ENCODE data around the gene ZNF428.

Gene ZNF428

DNA sequence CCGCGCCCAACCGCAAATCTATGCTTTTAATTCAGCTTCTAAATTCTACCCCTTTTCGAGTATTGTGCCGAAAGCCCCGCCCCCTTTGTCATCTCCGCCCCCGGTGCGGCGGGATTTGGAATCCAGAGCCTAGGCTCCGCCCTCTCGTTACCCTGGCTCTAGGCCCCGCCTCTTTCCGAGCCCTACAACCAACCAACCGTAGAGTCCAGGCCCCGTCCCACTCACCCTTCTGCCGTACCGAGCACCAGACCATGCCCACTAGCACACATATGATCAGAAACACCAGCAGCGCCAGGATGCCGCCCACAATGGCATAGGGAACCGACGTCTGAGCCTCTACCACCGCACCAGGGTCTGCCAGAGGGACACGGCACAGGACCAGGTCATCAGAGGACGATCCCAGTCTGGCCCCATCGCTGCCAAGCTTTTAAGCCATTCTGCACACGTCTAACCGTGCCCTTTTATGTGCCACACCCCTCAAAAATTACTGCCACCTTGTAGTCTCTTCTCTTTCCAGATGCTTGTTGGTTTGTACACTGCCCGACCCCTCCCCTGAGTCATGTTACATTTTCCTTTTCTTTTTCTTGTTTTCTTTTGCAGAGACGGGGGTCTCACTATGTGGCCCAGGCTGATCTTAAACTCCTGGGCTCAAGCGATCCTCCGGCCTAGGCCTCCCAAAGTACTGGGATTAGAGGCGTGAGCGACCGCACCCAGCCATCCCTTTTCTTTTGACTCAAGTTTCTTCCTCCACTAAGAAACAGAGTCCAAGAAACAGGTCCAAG lies 4.7 kb upstream of the ZNF428 start:
- no peak for TF ChIP-seq CTCF (conservative IDR thresholded peaks at IDR 0.05)
- no peak overlapping the region for H3K27ac ChIP-seq

GRCh38 chr19:43622956-43623355 lies 3.5 kb upstream of the ZNF428 start:
- TF ChIP-seq CTCF (conservative IDR thresholded peaks at IDR 0.05) = no peak
- H3K27ac ChIP-seq = no peak overlapping the region

- no peak overlapping the region for H3K27ac ChIP-seq
- no peak for TF ChIP-seq CTCF (conservative IDR thresholded peaks at IDR 0.05)
Observed at GRCh38 chr19:43622070-43622469, 2.6 kb upstream of the ZNF428 start.

DNA sequence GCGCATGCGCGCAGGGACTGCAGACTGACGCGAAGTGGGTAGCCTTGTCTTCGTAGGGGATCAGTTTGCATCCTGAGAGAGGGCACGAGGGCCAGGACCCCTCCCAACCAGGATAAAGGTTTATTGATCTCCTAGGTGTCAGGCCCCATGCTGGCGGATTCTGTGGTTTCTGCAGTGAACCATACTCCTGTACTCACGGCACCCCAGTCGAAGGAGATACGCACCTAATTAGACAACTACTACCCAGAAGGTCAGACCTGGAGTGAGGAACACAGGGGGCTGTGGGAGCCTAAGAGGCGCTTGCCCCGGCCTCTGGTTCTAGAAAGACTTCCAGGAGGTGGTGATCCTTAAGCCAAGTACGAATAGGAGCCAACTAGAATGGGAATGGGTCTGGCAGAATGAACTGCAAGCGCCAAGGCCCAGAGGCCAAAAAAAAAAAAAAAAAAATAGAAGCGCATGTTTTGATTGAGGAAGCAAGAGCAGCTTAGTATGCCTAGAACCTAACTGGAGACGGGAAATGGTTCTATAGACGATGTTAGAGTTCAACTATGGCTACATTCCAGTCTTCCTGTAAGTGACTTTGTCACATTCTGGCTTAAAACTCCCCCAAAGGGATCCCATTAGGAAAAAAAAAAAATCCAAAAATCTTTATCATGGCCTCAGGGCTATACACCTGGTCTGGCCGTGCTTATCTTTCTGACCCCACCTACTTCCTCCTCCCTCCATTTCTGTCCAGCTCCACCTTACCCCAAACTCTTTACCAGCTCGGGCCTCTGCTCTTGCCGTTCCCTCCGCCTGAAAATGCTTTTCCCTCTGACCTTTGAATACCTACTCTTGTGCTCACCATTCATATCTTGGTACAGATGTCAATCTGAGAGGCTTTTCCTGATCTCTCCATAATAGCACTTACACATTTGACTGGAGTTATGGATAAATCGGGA lies 902 bp upstream of the ZNF428 start:
- H3K27ac ChIP-seq = peak overlapping the region; percentile 98

GRCh38 chr19:43618921-43619261 lies 538 bp downstream of the ZNF428 start:
- no peak for TF ChIP-seq CTCF (conservative IDR thresholded peaks at IDR 0.05)
- peak overlapping the region; percentile 98 for H3K27ac ChIP-seq

More for the DNA sequence above, 902 bp upstream of the ZNF428 start:
- no peak for TF ChIP-seq CTCF (conservative IDR thresholded peaks at IDR 0.05)

DNA sequence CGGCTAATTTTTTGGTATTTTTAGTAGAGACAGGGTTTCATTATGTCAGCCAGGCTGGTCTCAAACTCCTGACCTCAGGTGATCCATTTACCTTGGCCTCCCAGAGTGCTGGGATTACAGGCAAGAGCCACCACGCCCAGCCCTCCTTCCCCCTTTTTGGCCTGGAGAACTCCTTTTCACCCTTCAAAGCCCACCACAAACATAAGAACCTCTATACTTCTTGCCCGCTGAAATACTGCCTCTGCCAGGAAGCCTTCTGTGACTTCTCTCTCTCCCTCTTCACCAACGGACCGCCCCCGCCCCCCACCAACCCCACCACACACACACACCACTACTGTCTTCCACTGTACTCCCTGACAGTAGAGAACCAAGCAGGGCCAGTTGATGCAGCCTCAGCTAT lies 2.5 kb downstream of the ZNF428 start:
- no peak overlapping the region for H3K27ac ChIP-seq
- TF ChIP-seq CTCF (conservative IDR thresholded peaks at IDR 0.05) = no peak

- TF ChIP-seq CTCF (conservative IDR thresholded peaks at IDR 0.05) = no peak
Observed at GRCh38 chr19:43616306-43616705, 3.1 kb downstream of the ZNF428 start.

More at GRCh38 chr19:43616306-43616705, 3.1 kb downstream of the ZNF428 start:
- no peak overlapping the region for H3K27ac ChIP-seq
